ENCODE measurements around the gene ZNF311. TPM values are rescaled to one million over a fixed set of nuclear protein-coding genes. Genes with fewer than 3 reads are reported as not detected.

ZNF311 gene
- total and polyA plus RNA-seq, 9 of the 15 experiments (the other 6 are each of a cell fraction or from before 2014, with no cell fraction given), result 5.1 to 10.0 (median 7.5) TPM

GRCh38 chr6:28981833-28982475 lies 23.2 kb downstream of the ZNF311 start (continued):
- TF ChIP-seq ZNF449 (CRISPR knock-in tag; IDR thresholded peaks at IDR 0.05) (no peak), NR2C2 (CRISPR knock-in tag; IDR thresholded peaks at IDR 0.05) (peak; percentile 54; the same call in 1 of the 2 replicates), NR2C2 (tag; IDR thresholded peaks at IDR 0.05) (no peak; the same call in 1 of the 2 replicates), CBFA2T3 (IDR thresholded peaks at IDR 0.05) (no peak), ZNF395 (CRISPR knock-in tag; IDR thresholded peaks at IDR 0.05) (peak; percentile 86), TCF15 (CRISPR knock-in tag; IDR thresholded peaks at IDR 0.05) (no peak), RAD21 (CRISPR knock-in tag; conservative IDR thresholded peaks at IDR 0.05 in 1 of 2, IDR thresholded peaks at IDR 0.05 in 1 of 2) (peak; percentile 36 to 63; a peak in 3 of 4 replicates), ETS2 (tag; IDR thresholded peaks at IDR 0.05; ENCODE audit: borderline replicate concordance, poor library complexity, severe bottlenecking) (no peak), LCOR (CRISPR knock-in tag; IDR thresholded peaks at IDR 0.05) (no peak; the same call in 1 of the 2 replicates), NCOA4 (IDR thresholded peaks at IDR 0.05; ENCODE audit: partially characterized antibody) (no peak), ZFP36 (IDR thresholded peaks at IDR 0.05; ENCODE audit: low read depth, low read length, partially characterized antibody) (peak; percentile 31), SETDB1 (IDR thresholded peaks at IDR 0.05; ENCODE audit: low read length) (no peak), ZNF12 (CRISPR knock-in tag; IDR thresholded peaks at IDR 0.05) (peak; percentile 73; the same call in 1 of the 2 replicates)
